OCI-LY3 (cell line): ENCODE results near the gene PSMA3.

Experiments
- H2AFZ ChIP-seq: fragments of 200-600, 300-600 bp; shearing (Covaris generic); 2 replicates; pipeline ENCODE4 v1.6.0; 2014; ENCODE audit warnings: antibody characterized with exemption, low read depth, low read length
- H3K27ac ChIP-seq: fragments of 200-600, 300-600 bp; sonication (generic); 2 replicates; pipeline ENCODE4 v1.5.1; 2014; ENCODE audit warnings: mild to moderate bottlenecking, low read length, moderate library complexity, mixed read lengths
- H3K27me3 ChIP-seq: fragments of 200-600, 300-600 bp; sonication (generic); 2 replicates; pipeline ENCODE4 v1.6.1; 2014; ENCODE audit warnings: low read depth, low read length, mixed read lengths
- H3K36me3 ChIP-seq: fragments of 200-600, 300-600 bp; sonication (generic); replicated peaks from 2 replicates; pipeline ENCODE3; 2014; ENCODE audit warnings: low read depth, low read length, mixed read lengths
- H3K4me1 ChIP-seq: fragments of 300-600, 200-600 bp; sonication (generic); 2 replicates; pipeline ENCODE4 v1.6.1; 2014; ENCODE audit warnings: low read length, mixed read lengths
- H3K4me2 ChIP-seq: fragments of 200-600, 300-600 bp; sonication (generic); 2 replicates; pipeline ENCODE4 v1.6.1; 2014; ENCODE audit warnings: low read length, mixed read lengths
- H3K4me3 ChIP-seq: fragments of 300-600, 200-600 bp; sonication (generic); 2 replicates; pipeline ENCODE4 v1.5.1; 2014; ENCODE audit warnings: antibody characterized with exemption, mild to moderate bottlenecking, low read length, moderate library complexity
- H3K79me2 ChIP-seq: fragments of 300-600, 200-600 bp; shearing (Covaris generic); 2 replicates; pipeline ENCODE4 v1.6.1; 2014; ENCODE audit warnings: mild to moderate bottlenecking, low read length, mixed read lengths
- H3K9ac ChIP-seq: fragments of 300-600, 200-600 bp; shearing (Covaris generic); 2 replicates; pipeline ENCODE4 v1.6.0; 2014; ENCODE audit warnings: mild to moderate bottlenecking, low read length, moderate library complexity
- H3K9me3 ChIP-seq: fragments of 200-600, 300-600 bp; shearing (Covaris generic); 2 replicates; pipeline ENCODE4 v1.6.1; 2014; ENCODE audit warnings: low read length, mixed read lengths; ENCODE audit not compliant: insufficient read depth
- H4K20me1 ChIP-seq: fragments of 200-600, 300-600 bp; sonication (generic); 2 replicates; pipeline ENCODE4 v1.6.1; 2016; ENCODE audit warnings: low read length, mixed read lengths; ENCODE audit not compliant: insufficient read depth
- EZH2phosphoT487 ChIP-seq: fragments of 200-600 bp; shearing (Covaris generic); IDR thresholded peaks from 2 replicates; pipeline ENCODE4 v1.6.1; 2018; ENCODE audit warnings: antibody characterized with exemption, mixed run types, low read depth
- TF ChIP-seq, protein P1 (sequence below): fragments of 200-600, 300-600 bp; sonication (generic); IDR thresholded peaks from 2 replicates; pipeline ENCODE4 v1.5.1; 2014; ENCODE audit warnings: antibody characterized with exemption, low read length, low read depth

PSMA3 gene

DNA sequence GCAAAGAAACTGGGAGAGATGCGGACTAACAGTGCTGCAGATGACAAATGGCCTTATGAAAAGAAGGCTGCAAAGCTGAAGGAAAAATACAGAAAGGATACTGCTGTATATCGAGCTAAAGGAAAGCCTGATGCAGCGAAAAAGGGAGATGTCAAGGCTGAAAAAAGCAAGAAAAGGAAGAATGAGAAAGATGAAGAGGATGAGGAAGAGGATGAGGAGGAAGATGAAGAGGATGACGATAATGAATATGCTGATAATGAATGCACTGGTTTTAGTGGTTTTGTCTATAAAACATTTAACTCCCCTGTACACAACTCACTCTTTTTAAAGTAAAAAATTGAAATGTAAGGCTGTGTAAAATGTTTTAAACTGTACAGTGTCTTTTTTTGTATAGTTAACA, 40.5 kb downstream of the PSMA3 start:
- peaks cover 46% of the 10 kb centered on the region for H3K36me3 ChIP-seq
- H3K9me3 ChIP-seq, result no peaks in the 10 kb centered on the region
- no peak overlapping the region for H2AFZ ChIP-seq
- no peak overlapping the region for H3K4me2 ChIP-seq
- TF ChIP-seq, protein P1, sequence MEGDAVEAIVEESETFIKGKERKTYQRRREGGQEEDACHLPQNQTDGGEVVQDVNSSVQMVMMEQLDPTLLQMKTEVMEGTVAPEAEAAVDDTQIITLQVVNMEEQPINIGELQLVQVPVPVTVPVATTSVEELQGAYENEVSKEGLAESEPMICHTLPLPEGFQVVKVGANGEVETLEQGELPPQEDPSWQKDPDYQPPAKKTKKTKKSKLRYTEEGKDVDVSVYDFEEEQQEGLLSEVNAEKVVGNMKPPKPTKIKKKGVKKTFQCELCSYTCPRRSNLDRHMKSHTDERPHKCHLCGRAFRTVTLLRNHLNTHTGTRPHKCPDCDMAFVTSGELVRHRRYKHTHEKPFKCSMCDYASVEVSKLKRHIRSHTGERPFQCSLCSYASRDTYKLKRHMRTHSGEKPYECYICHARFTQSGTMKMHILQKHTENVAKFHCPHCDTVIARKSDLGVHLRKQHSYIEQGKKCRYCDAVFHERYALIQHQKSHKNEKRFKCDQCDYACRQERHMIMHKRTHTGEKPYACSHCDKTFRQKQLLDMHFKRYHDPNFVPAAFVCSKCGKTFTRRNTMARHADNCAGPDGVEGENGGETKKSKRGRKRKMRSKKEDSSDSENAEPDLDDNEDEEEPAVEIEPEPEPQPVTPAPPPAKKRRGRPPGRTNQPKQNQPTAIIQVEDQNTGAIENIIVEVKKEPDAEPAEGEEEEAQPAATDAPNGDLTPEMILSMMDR, result no peak
- no peak for TF ChIP-seq EZH2phosphoT487
- H3K4me1 ChIP-seq, result peaks cover 31% of the 10 kb centered on the region
- H3K27ac ChIP-seq, result no peak overlapping the region
- no peak overlapping the region for H3K9ac ChIP-seq
- peaks cover 13% of the 10 kb centered on the region for H4K20me1 ChIP-seq
- no peaks in the 10 kb centered on the region for H3K27me3 ChIP-seq
- H3K4me3 ChIP-seq, result no peak overlapping the region
- H3K79me2 ChIP-seq, result peaks cover 96% of the 10 kb centered on the region

DNA sequence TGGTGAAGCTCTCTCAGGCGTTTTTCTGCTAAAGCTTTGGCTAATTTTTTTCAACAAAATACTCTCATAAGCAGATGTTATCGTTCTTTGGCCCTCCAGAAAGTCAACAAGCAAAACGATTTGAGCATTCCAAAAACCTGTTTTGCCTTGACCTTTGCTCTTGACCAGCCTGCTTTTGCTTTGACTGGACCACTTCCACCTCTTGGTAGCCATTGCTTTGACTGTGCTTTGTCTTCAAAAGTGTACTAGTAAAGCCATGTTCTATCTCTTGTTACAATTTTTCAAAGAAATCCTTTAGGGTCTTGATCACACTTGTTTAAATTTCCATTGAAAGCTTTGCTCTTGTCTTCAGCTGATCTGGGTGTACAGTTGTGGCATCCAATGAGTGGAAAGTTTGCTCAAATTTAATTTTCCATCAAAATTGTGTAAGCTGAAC, 43.0 kb downstream of the PSMA3 start:
- TF ChIP-seq, protein P1, result no peak
- no peak for TF ChIP-seq EZH2phosphoT487
- H3K9me3 ChIP-seq, result no peaks in the 10 kb centered on the region
- H4K20me1 ChIP-seq, result peaks cover 3% of the 10 kb centered on the region; the same call in 1 of the 2 replicates
- no peaks in the 10 kb centered on the region for H3K27me3 ChIP-seq
- peaks cover 8% of the 10 kb centered on the region for H3K4me1 ChIP-seq
- H3K9ac ChIP-seq, result no peak overlapping the region
- H2AFZ ChIP-seq, result no peak overlapping the region
- H3K27ac ChIP-seq, result no peak overlapping the region
- peaks cover 96% of the 10 kb centered on the region for H3K79me2 ChIP-seq
- H3K36me3 ChIP-seq, result peaks cover 58% of the 10 kb centered on the region
- no peak overlapping the region for H3K4me3 ChIP-seq
- H3K4me2 ChIP-seq, result no peak overlapping the region

DNA sequence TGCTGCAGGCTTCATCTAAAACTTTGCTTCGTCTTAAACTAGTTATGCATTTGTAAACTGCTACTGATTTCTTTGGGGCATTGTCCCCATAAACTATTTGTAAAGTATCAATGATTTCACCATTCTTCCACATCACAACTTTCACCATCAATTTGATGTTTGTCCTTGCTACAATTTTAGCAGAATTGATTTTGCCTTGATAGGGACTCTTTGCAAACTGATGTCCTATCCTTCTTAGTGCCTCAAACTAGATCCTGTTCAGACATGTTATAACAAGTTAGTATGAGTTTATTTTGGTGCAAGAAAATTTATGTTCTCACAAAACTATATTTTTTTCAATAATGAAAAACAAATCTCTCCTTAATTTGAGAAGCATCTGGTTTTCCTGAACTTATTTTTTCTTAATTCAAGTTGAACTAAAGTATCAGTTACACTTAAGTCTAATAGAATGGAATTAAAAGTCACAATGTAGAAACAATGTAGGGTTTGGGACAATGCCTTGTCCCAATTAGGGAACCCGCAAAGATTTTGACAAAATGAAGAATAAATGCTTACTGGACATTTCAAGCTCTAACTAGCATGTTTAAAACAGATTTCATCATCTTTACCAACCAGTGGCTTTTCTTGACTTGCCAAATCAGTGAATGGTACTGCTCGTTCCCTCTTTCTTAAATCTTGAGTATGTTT, 43.6 kb downstream of the PSMA3 start:
- peaks cover 54% of the 10 kb centered on the region for H3K36me3 ChIP-seq
- H3K4me2 ChIP-seq, result no peak overlapping the region
- H3K27me3 ChIP-seq, result no peaks in the 10 kb centered on the region
- no peak overlapping the region for H3K9ac ChIP-seq
- no peak overlapping the region for H2AFZ ChIP-seq
- TF ChIP-seq, protein P1, result no peak
- TF ChIP-seq EZH2phosphoT487, result no peak
- peaks cover 2% of the 10 kb centered on the region for H3K4me1 ChIP-seq
- no peak overlapping the region for H3K27ac ChIP-seq
- no peak overlapping the region for H3K4me3 ChIP-seq
- peaks cover 3% of the 10 kb centered on the region; the same call in 1 of the 2 replicates for H4K20me1 ChIP-seq
- no peaks in the 10 kb centered on the region for H3K9me3 ChIP-seq
- peaks cover 96% of the 10 kb centered on the region for H3K79me2 ChIP-seq

DNA sequence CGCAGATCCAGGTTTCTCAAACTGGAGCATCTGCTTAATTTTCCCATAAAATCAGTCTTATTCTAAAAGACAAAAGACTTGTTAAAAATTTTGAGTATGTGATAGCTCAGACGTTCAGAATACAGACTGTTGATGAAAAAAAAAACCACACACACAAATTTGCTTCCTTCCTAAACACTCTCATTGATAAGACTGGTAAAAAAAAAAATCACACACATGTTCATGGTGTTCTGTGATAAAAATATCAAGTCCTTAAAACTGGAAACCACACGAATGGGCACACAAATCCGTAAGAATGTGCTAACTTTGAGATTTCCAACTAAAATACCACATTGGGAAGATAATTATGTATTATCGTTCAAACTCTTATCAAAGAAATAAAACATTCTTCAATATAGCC, 47.0 kb downstream of the PSMA3 start:
- Histone ChIP-seq H3K27ac (no peak overlapping the region), H3K4me1 (peaks cover 3% of the 10 kb centered on the region), H3K27me3 (no peaks in the 10 kb centered on the region), H4K20me1 (peaks cover 13% of the 10 kb centered on the region), H3K79me2 (peaks cover 100% of the 10 kb centered on the region), H3K9ac (no peak overlapping the region), H3K4me3 (no peak overlapping the region), H3K9me3 (no peaks in the 10 kb centered on the region), H3K4me2 (no peak overlapping the region), H2AFZ (no peak overlapping the region), H3K36me3 (peaks cover 53% of the 10 kb centered on the region)
- TF ChIP-seq, protein P1, result no peak
